ENCODE data around the gene ZDHHC8. TPM values are rescaled to one million over a fixed set of nuclear protein-coding genes. Genes with fewer than 3 reads are reported as not detected.
A peak's percentile ranks its signal among the peaks of the same experiment; 100 is the strongest.

ZDHHC8 gene
- total RNA-seq, 1 donor = 12.7 TPM

GRCh38 chr22:20111689-20112622 lies 19.6 kb upstream of the ZDHHC8 start:
- no peak for TF ChIP-seq CTCF (IDR thresholded peaks at IDR 0.05; ENCODE audit: insufficient read depth, low read length)
- DNase-seq (ENCODE audit: low read depth) = no peak

GRCh38 chr22:20112623-20113511 lies 18.7 kb upstream of the ZDHHC8 start:
- no peak for DNase-seq (ENCODE audit: low read depth)
- no peak overlapping the region for H3K4me3 ChIP-seq (ENCODE audit: low read depth, low read length)
- no peak for TF ChIP-seq CTCF (IDR thresholded peaks at IDR 0.05; ENCODE audit: insufficient read depth, low read length)

More at GRCh38 chr22:20111689-20112622, 19.6 kb upstream of the ZDHHC8 start:
- H3K4me3 ChIP-seq (ENCODE audit: low read depth, low read length) = no peak overlapping the region

GRCh38 chr22:20113551-20114310 lies 17.9 kb upstream of the ZDHHC8 start:
- no peak for DNase-seq (ENCODE audit: low read depth)
- TF ChIP-seq CTCF (IDR thresholded peaks at IDR 0.05; ENCODE audit: insufficient read depth, low read length) = no peak
- H3K4me3 ChIP-seq (ENCODE audit: low read depth, low read length) = no peak overlapping the region

GRCh38 chr22:20114506-20115475 lies 16.8 kb upstream of the ZDHHC8 start:
- no peak for DNase-seq (ENCODE audit: low read depth)
- no peak for TF ChIP-seq CTCF (IDR thresholded peaks at IDR 0.05; ENCODE audit: insufficient read depth, low read length)
- H3K4me3 ChIP-seq (ENCODE audit: low read depth, low read length) = no peak overlapping the region

- H3K4me3 ChIP-seq (ENCODE audit: low read depth, low read length) = peak within 1 kb of the TSS; percentile 98
- TF ChIP-seq CTCF (IDR thresholded peaks at IDR 0.05; ENCODE audit: insufficient read depth, low read length) = no peak
- DNase-seq (ENCODE audit: low read depth) = no peak
Observed at GRCh38 chr22:20115691-20116375, 15.8 kb upstream of the ZDHHC8 start, which contains the start of gene RANBP1. RANBP1 (plus strand) TSS chr22:20116104; CDS start chr22:20116185, 81 bp downstream.

All from fibroblast of the aortic adventitia (primary cell).